NB4 (cell line): ENCODE data around the gene CCR7.

Experiments used
- MYC ChIP-seq: IDR thresholded peaks from 2 replicates; pipeline ENCODE4 v1.6.1; 2011; ENCODE audit warnings: low read depth, low read length
- POLR2A ChIP-seq: IDR thresholded peaks from 2 replicates; pipeline ENCODE4 v1.6.1; 2011; ENCODE audit warnings: mild to moderate bottlenecking; ENCODE audit not compliant: insufficient read length; ENCODE audit errors: extremely low read depth
- TF ChIP-seq, protein P1 (sequence below): IDR thresholded peaks from one replicate; pipeline ENCODE4 v1.5.1; 2012; ENCODE audit warnings: low read depth, low read length
- TF ChIP-seq, protein P2 (sequence below): IDR thresholded peaks from 2 replicates; pipeline ENCODE4 v1.6.1; 2011; ENCODE audit warnings: low read depth, low read length

DNA sequence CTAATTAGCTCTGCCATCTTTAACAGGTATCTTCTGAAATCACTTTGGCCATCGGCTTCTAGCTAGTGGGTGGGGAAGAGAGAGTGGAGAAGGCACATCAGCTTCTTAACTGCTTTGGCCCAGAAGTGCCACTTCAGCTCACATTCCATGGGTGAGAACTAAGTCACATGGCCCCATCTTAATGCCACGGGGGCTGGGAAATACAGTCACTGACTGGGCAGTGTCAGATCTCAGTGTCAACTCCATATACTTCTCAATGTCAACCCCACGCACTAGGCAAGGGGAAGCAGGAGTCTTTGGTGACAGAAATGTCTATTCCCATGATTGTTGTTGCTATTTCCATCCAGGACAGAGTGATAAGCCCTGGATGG is 29.4 kb downstream of the CCR7 start:
- TF ChIP-seq, protein P1, sequence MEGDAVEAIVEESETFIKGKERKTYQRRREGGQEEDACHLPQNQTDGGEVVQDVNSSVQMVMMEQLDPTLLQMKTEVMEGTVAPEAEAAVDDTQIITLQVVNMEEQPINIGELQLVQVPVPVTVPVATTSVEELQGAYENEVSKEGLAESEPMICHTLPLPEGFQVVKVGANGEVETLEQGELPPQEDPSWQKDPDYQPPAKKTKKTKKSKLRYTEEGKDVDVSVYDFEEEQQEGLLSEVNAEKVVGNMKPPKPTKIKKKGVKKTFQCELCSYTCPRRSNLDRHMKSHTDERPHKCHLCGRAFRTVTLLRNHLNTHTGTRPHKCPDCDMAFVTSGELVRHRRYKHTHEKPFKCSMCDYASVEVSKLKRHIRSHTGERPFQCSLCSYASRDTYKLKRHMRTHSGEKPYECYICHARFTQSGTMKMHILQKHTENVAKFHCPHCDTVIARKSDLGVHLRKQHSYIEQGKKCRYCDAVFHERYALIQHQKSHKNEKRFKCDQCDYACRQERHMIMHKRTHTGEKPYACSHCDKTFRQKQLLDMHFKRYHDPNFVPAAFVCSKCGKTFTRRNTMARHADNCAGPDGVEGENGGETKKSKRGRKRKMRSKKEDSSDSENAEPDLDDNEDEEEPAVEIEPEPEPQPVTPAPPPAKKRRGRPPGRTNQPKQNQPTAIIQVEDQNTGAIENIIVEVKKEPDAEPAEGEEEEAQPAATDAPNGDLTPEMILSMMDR = no peak
- TF ChIP-seq POLR2A (no peak), MYC (no peak)
- TF ChIP-seq, protein P2, sequence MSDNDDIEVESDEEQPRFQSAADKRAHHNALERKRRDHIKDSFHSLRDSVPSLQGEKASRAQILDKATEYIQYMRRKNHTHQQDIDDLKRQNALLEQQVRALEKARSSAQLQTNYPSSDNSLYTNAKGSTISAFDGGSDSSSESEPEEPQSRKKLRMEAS = no peak
